ENCODE measurements around the gene PTPRD. TPM values are rescaled to one million over a fixed set of nuclear protein-coding genes. Genes with fewer than 3 reads are reported as not detected.

PTPRD gene
- total RNA-seq, 3 donors from 2014 or later (not counting 1 experiment from before 2014, with no cell fraction given), result 0.05 to 0.68 TPM; not detected in 1

DNA sequence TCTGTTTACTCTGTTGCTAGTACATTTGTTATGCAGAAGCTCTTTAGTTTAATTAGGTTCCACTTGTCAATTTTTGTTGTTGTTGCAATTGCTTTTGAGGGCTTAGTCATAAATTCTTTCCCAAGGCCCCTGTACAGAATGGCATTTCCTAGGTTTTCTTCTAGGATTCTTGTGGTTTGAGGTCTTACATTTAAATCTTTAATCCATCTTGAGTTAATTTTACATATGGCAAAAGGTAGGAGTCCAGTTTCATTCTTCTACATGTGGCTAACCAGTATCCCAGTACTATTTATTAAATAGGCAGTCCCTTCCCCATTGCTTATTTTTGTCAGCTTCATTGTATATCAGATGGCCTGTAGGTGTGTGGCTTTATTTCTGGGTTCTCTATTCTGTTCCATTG, 792.4 kb downstream of the PTPRD start:
- DNase-seq (no peak), ATAC-seq (no peak)
- H3K36me3 Mint-ChIP-seq, result no peaks in the 10 kb centered on the region
- no peak overlapping the region for H3K4me3 Mint-ChIP-seq
- H3K9me3 ChIP-seq (ENCODE audit: control insufficient read depth, insufficient read depth, low read length), result no peaks in the 10 kb centered on the region
- H3K4me1 Mint-ChIP-seq, result no peaks in the 10 kb centered on the region
- TF ChIP-seq, protein P1, sequence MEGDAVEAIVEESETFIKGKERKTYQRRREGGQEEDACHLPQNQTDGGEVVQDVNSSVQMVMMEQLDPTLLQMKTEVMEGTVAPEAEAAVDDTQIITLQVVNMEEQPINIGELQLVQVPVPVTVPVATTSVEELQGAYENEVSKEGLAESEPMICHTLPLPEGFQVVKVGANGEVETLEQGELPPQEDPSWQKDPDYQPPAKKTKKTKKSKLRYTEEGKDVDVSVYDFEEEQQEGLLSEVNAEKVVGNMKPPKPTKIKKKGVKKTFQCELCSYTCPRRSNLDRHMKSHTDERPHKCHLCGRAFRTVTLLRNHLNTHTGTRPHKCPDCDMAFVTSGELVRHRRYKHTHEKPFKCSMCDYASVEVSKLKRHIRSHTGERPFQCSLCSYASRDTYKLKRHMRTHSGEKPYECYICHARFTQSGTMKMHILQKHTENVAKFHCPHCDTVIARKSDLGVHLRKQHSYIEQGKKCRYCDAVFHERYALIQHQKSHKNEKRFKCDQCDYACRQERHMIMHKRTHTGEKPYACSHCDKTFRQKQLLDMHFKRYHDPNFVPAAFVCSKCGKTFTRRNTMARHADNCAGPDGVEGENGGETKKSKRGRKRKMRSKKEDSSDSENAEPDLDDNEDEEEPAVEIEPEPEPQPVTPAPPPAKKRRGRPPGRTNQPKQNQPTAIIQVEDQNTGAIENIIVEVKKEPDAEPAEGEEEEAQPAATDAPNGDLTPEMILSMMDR (IDR thresholded peaks at IDR 0.05), result no peak
- H3K27me3 Mint-ChIP-seq (ENCODE audit: low read depth in 2 of 2), result no peaks in the 10 kb centered on the region
- no peaks in the 10 kb centered on the region for H3K36me3 ChIP-seq (ENCODE audit: control insufficient read depth, insufficient read depth, low read length)
- H3K4me1 ChIP-seq (ENCODE audit: control insufficient read depth, insufficient read depth, low read length), result no peaks in the 10 kb centered on the region
- H3K4me3 ChIP-seq (ENCODE audit: low read length), result no peak overlapping the region
- H3K27me3 ChIP-seq (ENCODE audit: control insufficient read depth, insufficient read depth, low read length), result no peaks in the 10 kb centered on the region
- intact Hi-C loops (cut with micrococcal nuclease), result no loop called here
- no peak overlapping the region for H3K27ac ChIP-seq (ENCODE audit: low read length)
- peaks cover 4 to 12% of the 10 kb centered on the region in 2 donors for H3K9me3 Mint-ChIP-seq
- H3K27ac Mint-ChIP-seq, result no peak overlapping the region

DNA sequence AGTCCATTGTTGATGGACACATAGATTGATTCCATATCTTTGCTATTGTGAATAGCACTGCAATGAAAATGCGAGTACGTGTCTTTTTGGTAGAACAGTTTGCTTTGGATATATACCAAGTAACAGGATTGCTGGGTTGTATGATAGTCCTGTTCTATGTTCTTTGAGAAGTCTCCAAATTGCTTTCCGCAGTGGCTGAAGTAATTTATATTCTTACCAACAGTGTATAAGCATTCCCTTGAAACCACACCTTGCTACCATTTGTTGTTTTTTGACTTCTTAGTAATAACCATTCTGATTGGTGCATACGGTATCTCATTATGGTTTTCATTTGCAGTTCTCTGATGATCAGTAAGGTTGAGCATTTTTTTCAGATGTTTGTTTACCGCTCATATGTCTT, 792.9 kb downstream of the PTPRD start:
- WGBS (ENCODE audit: insufficient coverage), result 88% methylated on average over 4 of the region's 5 CpGs
- no peak overlapping the region for H3K4me3 ChIP-seq (ENCODE audit: low read length)
- H3K36me3 ChIP-seq (ENCODE audit: control insufficient read depth, insufficient read depth, low read length), result no peaks in the 10 kb centered on the region
- Mint-ChIP-seq H3K9me3 (peaks cover 4 to 8% of the 10 kb centered on the region in 2 donors), H3K27me3 (ENCODE audit: low read depth in 2 of 2) (no peaks in the 10 kb centered on the region), H3K4me3 (no peak overlapping the region), H3K36me3 (no peaks in the 10 kb centered on the region), H3K27ac (no peak overlapping the region), H3K4me1 (no peaks in the 10 kb centered on the region)
- no peak overlapping the region for H3K27ac ChIP-seq (ENCODE audit: low read length)
- DNase-seq (no peak), ATAC-seq (no peak)
- TF ChIP-seq, protein P1 (IDR thresholded peaks at IDR 0.05), result no peak
- no peaks in the 10 kb centered on the region for H3K9me3 ChIP-seq (ENCODE audit: control insufficient read depth, insufficient read depth, low read length)
- no peaks in the 10 kb centered on the region for H3K4me1 ChIP-seq (ENCODE audit: control insufficient read depth, insufficient read depth, low read length)
- H3K27me3 ChIP-seq (ENCODE audit: control insufficient read depth, insufficient read depth, low read length), result no peaks in the 10 kb centered on the region
- intact Hi-C loops (cut with micrococcal nuclease), result no loop called here

GRCh38 chr9:9817176-9817575, 795.6 kb downstream of the PTPRD start:
- Mint-ChIP-seq H3K27me3 (ENCODE audit: low read depth in 2 of 2) (no peaks in the 10 kb centered on the region), H3K4me1 (no peaks in the 10 kb centered on the region), H3K4me3 (no peak overlapping the region), H3K27ac (no peak overlapping the region), H3K36me3 (no peaks in the 10 kb centered on the region), H3K9me3 (peaks cover 7 to 11% of the 10 kb centered on the region in 2 donors)
- intact Hi-C loops (cut with micrococcal nuclease), result no loop called here
- Histone ChIP-seq H3K4me3 (ENCODE audit: low read length) (no peak overlapping the region), H3K36me3 (ENCODE audit: control insufficient read depth, insufficient read depth, low read length) (no peaks in the 10 kb centered on the region), H3K27ac (ENCODE audit: low read length) (no peak overlapping the region), H3K27me3 (ENCODE audit: control insufficient read depth, insufficient read depth, low read length) (no peaks in the 10 kb centered on the region), H3K4me1 (ENCODE audit: control insufficient read depth, insufficient read depth, low read length) (no peaks in the 10 kb centered on the region), H3K9me3 (ENCODE audit: control insufficient read depth, insufficient read depth, low read length) (no peaks in the 10 kb centered on the region)
- no peak for ATAC-seq
- TF ChIP-seq, protein P1 (IDR thresholded peaks at IDR 0.05), result no peak
- no CpG with 5 or more reads among the region's 2 CpGs for WGBS (ENCODE audit: insufficient coverage)
- no peak for DNase-seq

- Histone ChIP-seq H3K36me3 (ENCODE audit: control insufficient read depth, insufficient read depth, low read length) (no peaks in the 10 kb centered on the region), H3K4me1 (ENCODE audit: control insufficient read depth, insufficient read depth, low read length) (no peaks in the 10 kb centered on the region), H3K27ac (ENCODE audit: low read length) (no peak overlapping the region), H3K4me3 (ENCODE audit: low read length) (no peak overlapping the region), H3K9me3 (ENCODE audit: control insufficient read depth, insufficient read depth, low read length) (peaks cover 4% of the 10 kb centered on the region), H3K27me3 (ENCODE audit: control insufficient read depth, insufficient read depth, low read length) (no peaks in the 10 kb centered on the region)
- TF ChIP-seq, protein P1 (IDR thresholded peaks at IDR 0.05), result no peak
- H3K27me3 Mint-ChIP-seq (ENCODE audit: low read depth in 2 of 2), result no peaks in the 10 kb centered on the region
- no peak overlapping the region for H3K4me3 Mint-ChIP-seq
- no peak for DNase-seq
- intact Hi-C loops (cut with micrococcal nuclease), result no loop called here
- no peak overlapping the region for H3K27ac Mint-ChIP-seq
- H3K4me1 Mint-ChIP-seq, result no peaks in the 10 kb centered on the region
- H3K36me3 Mint-ChIP-seq, result no peaks in the 10 kb centered on the region
- ATAC-seq, result no peak
- H3K9me3 Mint-ChIP-seq, result peaks cover 10 to 15% of the 10 kb centered on the region in 2 donors
- 71% methylated on average over 1 of the region's 1 CpG for WGBS (ENCODE audit: insufficient coverage)
Observed at GRCh38 chr9:9804109-9804508, 808.7 kb downstream of the PTPRD start.
